HuH-7 (cell line): ENCODE data around the gene PTGDR.

ENCODE experiments used
- DNase-seq: peaks from one replicate; pipeline ENCODE4 v3.0.0; 2011; ENCODE audit warnings: low spot score

PTGDR gene, protein sequence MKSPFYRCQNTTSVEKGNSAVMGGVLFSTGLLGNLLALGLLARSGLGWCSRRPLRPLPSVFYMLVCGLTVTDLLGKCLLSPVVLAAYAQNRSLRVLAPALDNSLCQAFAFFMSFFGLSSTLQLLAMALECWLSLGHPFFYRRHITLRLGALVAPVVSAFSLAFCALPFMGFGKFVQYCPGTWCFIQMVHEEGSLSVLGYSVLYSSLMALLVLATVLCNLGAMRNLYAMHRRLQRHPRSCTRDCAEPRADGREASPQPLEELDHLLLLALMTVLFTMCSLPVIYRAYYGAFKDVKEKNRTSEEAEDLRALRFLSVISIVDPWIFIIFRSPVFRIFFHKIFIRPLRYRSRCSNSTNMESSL

DNA sequence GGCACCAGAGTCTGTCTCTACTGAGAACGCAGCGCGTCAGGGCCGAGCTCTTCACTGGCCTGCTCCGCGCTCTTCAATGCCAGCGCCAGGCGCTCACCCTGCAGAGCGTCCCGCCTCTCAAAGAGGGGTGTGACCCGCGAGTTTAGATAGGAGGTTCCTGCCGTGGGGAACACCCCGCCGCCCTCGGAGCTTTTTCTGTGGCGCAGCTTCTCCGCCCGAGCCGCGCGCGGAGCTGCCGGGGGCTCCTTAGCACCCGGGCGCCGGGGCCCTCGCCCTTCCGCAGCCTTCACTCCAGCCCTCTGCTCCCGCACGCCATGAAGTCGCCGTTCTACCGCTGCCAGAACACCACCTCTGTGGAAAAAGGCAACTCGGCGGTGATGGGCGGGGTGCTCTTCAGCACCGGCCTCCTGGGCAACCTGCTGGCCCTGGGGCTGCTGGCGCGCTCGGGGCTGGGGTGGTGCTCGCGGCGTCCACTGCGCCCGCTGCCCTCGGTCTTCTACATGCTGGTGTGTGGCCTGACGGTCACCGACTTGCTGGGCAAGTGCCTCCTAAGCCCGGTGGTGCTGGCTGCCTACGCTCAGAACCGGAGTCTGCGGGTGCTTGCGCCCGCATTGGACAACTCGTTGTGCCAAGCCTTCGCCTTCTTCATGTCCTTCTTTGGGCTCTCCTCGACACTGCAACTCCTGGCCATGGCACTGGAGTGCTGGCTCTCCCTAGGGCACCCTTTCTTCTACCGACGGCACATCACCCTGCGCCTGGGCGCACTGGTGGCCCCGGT lies at the start of gene PTGDR:
TSS of gene PTGDR (plus strand) at position 198 of the 778 bp plus-strand sequence. CDS start at position 315, 117 bp downstream.
- DNase-seq = no peak

DNA sequence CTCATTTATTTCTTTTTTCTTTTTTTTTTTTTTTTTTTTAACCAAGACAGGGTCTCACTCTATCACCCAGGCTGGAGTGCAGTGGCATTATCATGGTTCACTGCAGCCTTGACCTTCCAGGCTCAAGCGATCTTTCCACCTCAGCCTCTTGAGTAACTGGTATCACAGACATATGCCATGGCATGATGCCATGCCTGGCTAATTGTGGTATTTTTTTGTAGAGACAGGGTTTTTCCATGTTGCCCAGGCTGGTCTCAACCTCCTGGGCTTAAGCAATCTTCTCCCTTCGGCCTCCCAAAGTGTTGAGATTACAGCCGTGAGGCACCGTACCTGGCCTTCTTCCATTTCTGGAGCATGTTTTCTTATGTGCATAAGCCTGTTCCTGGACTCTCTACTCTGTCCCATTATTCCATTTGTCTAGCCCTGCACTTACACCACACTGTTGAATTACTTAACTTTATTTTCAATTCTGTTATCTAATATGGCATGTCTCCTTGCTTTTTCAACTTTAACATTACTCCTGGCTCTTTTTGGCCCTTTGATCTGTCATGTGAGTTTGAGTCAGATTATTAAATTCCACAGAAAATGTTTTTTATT lies 47.9 kb upstream of the PTGDR start:
- no peak for DNase-seq

DNA sequence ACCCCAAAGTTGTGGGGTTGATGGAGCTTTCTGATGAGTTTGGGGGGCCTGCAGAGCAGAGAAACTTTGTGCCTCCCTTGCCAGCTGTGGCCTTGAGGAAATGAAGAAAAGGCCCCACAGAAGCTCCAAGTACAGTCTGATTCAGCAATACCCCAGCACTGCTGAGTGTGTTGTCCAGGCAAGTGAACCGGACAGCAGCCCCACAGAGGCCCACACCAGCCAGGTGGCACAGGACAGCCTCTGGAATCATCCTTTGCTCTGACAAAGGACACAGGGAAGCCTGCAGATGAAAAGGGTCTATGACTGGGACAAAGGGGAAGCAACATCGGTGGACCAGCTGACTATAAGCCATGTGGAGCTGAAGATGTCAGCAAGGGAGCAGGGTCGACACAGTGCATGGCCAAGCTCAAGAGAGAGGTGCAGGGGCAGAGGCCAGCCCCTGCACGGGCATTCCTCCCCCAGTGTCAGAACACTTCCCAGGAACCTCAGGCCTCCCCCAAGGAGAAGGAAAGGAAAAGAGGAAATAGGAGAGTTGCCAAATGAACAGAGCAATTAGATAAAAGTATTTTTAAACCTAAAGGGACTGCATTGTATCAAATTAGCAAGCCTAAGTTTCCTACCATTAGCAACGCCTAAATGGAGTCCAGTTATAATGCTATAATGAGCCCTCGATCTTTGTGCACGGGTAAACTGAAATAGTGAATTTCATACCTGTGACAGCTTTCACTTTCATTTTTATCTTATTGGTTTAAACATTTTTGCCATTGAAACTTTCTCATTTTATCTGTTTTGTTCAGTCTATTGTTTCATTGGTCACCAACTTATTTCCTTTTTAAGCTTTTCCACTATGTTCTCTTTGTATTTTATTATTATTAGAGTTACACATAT lies 46.3 kb upstream of the PTGDR start:
- no peak for DNase-seq

DNA sequence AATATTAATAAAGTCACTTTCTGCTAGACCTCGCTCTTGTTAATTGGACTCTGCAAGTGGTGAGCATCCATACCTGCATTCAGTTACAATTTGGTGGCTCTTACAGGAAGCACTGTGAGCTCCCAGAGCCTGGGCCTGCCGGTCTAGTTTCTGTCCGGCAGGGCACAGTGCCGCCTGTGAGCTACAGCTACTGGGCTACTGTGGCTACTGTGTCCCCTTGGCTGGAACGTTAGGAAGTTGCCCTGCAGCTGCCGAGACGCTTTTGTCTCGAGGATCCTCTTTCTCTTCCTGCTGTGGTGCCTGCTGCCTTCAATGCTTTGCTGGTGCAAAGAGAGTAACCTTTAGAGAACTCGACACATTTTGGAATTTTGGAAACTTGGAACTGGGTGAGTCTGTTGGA lies 44.6 kb upstream of the PTGDR start:
- no peak for DNase-seq

DNA sequence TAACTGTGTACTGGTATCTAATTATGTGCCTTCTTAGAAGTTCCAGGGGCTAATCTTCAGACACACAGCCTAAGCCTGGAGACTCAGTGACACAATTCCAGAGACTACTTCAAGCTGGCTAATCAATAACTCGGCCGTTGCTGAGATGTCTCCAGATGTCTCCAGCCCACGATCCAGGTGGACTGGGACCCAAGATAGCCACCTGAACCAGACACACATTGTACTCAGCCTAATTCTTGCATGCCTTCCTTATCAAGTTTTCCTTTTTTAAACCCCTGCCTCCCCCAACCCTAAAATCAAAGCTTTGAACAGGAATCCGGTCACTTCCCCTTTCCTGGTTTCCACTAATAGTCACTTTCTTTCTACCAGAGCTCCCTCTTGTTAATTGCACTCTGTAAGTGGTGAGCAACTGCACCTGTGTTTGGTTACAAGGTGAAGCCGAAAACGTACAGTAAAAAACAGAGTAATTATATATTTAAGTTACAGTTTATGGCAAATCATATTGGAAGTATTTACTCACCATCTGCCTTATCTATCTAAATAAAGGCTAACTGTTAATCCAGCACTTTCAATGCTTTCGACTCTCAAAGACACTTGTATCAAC lies 39.8 kb upstream of the PTGDR start:
- DNase-seq = no peak

DNA sequence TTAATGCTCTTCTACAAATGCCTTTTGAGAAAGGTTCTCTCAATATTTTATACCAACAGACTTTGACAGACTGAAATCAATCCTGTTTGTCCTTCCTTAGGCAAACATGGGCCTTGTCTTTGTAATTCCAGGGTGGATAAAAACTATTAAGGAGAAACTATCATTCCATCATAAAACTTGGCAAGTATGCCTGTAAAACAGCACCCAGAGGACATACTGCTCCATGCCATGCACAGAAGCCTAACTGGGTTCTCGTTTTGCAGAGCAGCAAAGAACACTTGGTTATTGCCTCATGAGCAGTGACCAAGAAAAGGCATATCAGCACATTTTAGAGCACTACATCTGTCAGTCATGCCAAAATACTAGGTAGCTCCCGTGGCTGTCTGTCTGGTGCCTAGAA lies 33.8 kb upstream of the PTGDR start:
- DNase-seq = no peak

DNA sequence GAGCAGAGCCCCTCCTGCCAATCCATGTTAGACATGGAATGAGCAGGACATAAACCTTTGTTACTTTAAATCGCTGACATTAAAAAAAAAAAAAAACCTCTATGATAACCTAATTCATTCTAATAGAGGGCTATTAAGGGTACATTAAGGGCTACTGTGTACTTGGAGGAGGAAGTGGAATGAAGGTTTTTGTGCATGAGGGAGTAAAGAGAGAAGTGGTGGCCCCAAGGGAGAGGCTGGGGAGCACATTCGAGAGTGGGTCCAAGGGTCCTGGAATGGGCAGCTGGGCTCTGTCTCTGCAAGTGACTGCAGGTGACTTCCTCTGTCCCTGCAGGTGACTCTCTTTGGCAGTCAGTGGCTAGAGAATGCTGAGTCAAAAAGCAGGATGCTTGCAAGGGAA lies 32.1 kb upstream of the PTGDR start:
- DNase-seq = no peak

DNA sequence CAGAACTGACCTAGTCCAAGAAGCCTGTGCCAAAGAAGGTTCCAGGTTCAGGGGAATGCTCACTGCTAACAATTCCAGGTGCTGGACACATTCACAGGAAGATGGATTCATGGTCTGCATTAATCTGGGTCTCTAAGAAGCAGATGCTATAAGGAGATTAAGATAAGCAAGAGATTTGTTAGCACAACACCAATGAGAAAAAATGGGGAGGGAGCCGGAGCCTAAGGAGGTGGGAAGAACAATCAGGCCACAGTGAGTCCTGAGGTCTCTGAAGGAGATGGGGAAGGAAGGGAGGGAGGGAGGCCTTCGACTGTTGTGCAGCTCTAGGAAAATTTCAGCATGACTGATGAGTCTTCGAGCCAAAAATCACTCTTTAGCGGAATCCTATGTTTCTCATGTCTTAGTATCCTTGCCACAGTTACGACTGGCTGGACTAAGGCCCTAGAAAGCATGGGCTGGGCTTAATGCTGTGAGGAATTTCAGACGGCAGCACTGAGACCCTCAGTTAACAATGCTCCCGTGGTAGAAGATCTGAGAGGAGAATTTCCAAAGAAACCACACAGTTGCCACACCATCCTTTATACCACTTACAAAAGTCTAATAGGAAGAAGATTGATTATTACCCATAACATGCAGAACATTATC lies 31.5 kb upstream of the PTGDR start:
- no peak for DNase-seq

DNA sequence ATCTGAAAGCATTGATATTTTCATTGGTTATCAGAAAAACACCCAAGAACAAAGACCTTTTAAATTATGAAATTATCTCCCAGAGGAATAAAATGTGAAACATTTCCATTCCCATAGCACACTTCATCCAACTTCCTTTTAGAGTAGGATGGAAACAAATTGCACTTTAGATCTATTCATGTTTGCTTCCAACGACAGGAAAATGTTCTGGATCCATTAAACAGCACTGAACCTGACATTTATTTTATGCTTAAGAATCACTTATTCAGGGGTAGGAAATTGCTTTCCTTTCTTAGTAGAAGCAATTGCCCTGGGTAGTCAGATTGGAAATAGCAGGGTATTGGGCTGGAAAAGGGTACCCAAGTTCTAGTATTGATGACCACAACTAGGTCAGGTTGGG lies 28.8 kb upstream of the PTGDR start:
- DNase-seq = no peak

DNA sequence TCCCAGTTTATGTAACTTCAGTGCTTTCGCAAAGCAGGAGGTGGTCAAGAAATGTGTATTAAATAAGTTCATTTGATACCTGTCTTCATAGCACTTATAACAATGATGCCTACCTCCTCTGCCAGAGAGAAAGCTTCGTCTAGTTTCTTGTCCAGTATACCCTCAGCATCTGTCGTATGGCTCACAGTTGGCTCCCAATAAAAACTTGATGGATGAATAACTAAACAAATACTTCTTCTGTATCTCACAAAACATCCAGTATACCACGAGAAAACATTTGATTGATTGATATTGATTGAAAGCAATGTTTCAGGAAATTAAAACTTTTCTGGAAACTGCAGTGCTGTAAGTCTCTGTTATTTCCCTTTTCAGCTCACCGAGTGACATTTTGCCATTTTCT lies 26.9 kb upstream of the PTGDR start:
- DNase-seq = no peak

DNA sequence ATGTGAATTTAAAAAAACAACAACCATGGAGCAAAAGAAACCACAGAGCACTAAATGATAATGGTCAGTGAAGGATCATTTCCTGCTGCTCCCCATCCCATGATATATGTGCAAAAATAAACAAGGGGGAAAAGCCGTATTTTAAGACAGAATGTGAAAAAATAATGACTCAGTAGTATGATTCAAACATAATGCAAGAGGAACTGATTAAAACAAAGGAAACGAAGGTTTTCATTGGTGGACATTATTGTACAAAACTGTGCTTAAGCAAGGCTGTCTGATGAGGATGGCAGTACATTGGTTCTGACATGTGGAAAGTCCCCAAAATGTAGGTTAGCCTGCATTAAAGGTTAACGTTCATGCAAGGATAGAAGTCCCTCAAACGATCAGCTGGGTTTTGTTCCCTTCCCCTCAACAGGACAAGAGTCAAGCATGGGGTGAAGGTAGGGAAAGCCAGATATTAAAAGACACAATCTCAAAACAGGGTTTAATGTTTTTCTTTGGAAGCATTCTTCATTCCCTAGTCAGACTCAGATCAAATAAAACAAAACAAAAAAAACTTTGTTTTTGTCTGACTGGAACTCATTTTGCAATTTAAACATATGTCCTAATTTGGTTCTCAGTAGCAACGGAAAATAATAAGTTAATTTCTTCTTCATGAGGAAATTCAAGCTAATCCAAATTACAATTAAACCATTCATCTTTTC lies 26.3 kb upstream of the PTGDR start:
- no peak for DNase-seq

DNA sequence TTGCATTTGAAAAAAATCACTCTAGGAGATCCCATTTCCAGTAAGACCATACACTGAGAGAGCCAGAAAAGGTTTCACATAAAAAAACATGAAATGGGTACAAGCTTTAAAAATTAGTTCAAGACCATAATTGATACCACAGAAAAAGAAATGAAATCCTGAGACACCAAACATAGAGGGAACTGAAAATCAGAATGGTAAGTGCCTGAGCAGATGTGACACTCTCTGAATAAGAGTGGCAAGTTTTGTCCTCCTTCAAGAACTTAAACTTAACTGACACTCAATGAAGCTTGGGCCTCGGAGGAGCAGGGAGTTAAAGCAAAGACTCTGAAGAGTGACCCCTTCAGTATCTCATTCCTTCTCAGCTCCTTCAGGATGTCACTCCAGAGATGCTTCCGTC lies 23.2 kb upstream of the PTGDR start:
- no peak for DNase-seq

DNA sequence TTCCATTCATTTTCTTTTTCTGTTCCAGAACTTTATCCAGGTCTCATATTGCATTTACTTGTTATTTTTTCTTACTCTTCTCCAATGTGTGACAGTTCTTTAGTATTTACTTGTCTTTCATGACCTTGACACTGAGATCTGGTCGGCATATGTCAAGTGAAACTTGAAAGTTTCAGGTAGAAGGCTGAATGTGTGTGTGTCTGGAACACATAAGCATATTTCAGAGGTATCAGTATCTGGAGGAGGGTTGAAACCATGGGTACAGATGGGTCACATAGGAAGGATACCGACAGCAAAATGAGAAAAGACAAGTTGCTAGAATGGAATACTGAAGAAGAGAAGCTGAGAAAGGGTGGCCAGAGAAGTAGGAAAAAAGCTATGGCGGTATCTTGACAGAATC lies 22.5 kb upstream of the PTGDR start:
- DNase-seq = no peak

DNA sequence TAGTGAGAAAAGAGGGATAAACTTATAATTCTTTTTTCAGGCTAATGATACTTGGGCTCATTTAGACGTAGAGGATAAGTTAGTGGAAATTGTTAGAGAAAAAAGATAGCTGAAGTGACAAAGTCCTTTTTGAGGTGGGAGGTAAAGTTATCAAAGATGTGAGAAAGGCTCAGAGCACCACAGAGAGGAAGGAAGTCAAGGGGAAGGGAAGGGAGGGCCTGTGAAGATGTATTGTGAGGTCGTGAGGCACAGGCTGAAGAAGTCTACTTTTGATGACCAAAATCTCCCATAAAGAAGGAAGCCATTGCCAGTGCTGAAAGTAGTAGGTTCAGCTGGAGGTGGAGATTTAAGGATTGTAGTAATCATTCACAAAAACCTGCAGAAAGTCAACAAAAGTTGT lies 19.4 kb upstream of the PTGDR start:
- DNase-seq = no peak

DNA sequence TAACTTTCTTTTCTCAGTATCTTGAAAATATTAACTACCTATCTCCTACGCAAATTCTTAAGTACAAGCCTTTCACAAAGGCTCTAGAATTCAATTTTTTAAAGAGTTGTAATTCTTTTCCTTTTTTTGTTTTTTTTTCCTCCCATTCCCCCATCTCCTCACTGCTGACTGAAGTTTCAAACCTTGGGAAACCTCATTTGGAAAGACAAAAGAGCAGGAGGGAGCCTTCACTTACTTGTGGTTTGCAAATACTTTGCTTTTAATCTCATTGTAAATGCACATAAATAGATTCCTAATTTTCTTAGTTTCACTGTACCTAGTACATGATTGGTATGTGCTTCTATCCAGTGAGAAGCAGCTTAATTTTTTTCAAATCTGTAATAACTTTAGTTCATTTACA lies 15.8 kb upstream of the PTGDR start:
- DNase-seq = no peak

DNA sequence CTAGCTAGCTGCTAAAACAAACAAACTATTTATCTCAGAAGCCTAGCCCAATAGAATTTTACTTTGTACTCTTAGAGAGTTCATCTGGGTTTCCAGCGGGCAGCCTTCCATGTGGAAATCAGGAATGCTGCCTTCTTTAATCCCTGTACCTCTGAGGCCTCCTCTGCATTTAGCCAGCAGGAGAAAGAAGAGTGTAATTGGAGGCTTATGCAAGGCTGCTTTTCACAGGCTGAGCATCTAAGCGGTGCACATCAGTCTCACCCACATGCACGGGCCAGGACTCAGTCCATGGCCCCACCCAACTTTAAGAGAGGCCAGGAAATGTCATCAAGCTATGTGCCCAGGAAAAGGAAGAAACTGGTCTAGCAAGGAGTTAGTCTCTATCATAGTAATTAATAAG lies 14.0 kb upstream of the PTGDR start:
- DNase-seq = no peak

DNA sequence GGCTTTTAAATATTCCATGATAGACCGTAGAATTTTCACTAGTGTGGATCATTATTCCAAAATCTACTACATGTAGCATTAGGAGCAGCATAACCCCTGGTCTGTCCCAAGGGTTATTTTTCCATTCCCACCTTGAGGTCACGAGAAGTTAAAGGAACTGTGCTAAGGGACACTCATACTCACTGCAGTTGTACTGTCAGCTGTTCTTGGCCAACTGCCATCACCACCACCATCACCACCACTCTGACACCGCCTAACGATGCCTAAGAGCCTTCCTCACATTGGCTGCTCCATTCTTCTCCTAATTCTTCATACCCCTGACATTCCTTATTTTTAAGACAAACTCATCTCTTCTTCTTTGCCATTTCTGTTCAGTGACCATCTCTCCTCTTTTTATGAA lies 13.4 kb upstream of the PTGDR start:
- DNase-seq = no peak

DNA sequence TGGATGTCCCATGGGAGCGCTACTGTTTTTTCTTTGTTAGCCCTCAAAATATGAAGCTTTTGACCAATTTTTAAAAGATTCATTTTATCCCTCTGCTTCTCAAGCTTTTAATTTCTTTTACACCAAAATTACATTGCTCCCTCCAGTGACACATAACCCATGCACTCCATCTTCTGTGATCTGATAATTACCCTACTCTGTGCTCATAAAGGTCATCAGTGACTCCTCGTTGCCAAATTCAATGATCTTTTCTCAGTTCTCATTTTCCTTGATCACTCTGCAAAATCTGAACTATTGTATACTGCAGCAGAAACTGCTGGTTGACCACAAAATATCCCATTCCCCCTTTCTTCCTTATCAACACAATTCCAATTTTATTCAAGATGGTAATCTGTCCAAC lies 8.7 kb upstream of the PTGDR start:
- no peak for DNase-seq

DNA sequence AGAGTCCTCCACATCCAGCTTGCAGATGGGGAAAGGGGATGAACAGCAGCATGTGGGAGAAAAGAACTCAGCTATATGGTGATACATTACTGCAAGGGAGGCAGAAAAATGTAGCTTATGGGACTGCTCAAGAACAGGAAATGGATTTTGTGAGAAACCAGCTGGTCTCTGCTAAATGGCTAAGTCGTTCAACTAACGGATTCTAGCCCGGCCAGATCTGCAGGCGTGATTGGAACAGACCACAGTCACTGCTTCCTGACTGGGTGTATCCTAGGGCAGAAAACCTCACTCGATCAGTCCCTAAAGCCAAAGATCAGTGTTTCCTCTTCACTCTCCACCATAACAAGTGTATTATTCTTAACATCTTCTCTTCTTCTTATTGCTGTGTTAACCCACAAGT lies 8.1 kb upstream of the PTGDR start:
- no peak for DNase-seq

DNA sequence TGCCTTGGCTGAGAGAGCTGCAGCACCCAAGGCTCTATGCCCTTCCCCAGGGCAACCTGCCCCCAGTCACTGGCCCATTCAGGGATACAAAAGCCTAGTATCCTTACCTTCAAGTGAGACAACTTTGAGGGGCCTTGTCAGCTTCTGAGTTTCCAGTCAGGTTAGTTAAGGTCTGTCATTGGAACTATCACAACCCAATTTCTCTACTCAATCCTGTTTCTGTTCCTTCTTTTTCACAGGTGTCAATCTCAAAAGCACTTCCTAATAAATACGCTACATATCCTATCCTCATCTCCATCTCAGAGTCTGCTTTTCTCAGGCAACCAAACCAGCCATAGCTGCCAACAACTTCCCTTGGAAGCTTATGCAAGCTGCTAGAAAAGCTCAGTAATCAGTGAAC lies 4.9 kb upstream of the PTGDR start:
- DNase-seq = no peak

DNA sequence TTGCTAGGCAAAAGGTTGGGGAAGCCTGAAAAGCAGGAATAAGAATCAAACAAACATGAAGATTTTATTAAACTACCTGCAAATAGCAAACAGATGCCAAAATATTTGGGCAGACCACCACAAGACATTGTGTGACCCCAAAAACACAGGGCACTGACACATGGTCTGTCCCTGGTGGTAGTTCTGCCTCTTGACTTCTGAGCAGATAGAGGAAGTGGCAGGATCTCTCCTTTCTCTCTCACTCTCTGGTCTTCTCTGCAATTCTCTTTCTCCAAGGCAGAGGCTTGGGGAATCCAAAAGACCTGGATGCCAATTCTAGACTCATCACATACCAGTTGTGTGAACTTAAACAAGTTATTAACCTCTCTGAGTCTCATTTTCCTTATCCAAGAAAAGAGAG lies 4.3 kb upstream of the PTGDR start:
- no peak for DNase-seq
